Activated effector memory CD4-positive, alpha-beta T cell treated with Interleukin-2 at 50 U/mL for 16 hours (primary cell): ENCODE data around the gene BRIX1.

ENCODE experiments used
- DNase-seq: peaks from one replicate; pipeline ENCODE4 v3.0.0-alpha.2; 2020

The BRIX1 gene, protein sequence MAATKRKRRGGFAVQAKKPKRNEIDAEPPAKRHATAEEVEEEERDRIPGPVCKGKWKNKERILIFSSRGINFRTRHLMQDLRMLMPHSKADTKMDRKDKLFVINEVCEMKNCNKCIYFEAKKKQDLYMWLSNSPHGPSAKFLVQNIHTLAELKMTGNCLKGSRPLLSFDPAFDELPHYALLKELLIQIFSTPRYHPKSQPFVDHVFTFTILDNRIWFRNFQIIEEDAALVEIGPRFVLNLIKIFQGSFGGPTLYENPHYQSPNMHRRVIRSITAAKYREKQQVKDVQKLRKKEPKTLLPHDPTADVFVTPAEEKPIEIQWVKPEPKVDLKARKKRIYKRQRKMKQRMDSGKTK

DNA sequence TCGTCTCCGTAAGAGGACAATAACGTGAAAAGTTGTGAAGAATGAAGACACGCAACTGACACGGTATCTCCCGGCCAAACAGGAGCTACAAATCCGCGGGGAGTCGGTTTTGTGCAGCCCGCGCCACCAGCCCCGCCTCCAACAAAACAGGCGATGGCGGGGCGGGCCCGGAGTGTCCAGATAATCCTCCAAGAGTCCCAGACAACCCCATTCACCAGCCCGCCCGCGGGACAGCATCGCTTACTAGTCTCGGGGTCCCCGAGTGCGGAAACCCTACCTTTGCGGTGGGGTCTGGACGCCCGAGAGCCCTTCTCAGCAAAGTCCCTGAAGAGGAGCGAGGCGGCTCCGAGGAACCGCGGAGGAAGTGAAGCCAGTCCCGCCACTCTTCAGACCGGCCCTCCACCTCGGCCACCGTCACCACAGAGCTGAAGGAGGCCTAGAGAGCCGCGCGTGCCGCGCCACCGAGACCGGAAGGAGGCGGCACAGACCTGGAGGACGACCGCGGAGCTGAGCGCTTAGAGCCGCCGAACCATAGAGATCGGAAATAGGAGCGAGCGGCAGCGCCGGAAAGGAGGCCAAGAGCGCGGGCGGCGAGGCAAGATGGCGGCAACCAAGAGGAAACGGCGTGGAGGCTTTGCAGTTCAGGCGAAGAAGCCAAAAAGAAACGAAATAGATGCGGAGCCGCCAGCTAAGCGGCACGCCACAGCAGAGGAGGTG, at the start of gene BRIX1, which contains the start of gene RAD1:
BRIX1 (plus strand) TSS at position 573 of the 717 bp plus-strand sequence; CDS start at position 601, 28 bp downstream.
RAD1 (minus strand) TSS at position 366 of the 717 bp plus-strand sequence. CDS start 612 bp downstream, outside the sequence.
- DNase-seq: peak; percentile 91

DNA sequence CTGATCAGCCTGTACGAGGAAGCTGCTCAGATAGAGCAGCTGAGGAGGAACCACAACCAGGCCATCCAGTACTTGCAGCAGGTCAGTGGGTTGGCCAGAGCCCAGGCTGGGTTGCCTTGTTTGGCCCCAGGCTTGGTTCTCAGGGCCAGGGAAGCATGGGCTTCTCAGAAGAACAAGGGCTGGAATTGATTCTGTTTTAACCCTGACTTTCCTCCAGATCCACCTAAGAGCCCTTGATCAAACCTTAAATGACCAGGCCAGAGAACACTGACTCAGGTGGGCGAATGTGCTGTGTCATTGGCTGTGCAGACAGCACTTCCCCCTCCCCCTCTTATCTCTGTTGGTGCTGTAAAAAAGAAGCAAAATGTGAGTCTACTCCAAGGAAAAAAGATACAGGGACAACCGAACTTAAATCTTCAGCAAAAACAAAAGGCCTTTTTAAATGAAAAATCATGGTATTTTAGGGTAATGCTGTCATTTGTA, 48.5 kb upstream of the BRIX1 start:
- DNase-seq: no peak

DNA sequence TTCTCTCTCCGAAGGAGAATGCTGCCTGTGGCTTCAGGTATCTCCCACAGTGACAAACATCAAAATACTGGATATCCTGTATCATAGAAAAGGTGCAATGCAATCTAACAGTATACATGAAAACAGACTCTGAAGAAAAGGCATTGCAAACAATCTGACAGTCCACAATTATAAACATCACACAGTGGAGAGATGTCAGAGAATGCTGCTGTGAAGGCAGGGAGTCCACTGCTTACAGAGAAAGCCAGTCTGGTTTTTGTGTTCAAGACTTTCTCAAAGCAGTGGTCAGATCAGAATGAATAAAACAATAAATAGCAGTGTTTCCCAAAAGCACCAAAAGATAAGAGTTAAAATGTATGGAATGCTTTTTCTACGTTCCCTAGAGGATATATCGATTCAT, 47.9 kb upstream of the BRIX1 start:
- no peak for DNase-seq

DNA sequence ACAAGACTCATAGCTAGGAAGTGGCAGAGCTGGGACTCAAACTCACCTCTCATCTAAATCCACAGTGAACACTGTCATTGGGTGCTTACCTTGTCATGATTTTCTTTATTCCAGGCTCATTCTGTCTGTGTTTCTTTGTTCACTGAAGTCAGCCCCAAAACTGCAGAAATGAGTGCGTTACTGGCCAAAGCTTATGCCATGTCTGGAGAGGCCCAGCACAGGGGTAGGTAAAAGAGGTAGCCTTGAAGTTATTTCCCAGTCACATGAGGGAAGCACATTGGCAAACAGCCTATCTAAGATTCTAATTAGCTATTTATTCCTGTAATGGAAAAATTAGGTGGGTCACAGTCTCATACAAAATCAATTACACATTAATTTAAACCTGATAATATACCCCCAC, 46.7 kb upstream of the BRIX1 start:
- no peak for DNase-seq

DNA sequence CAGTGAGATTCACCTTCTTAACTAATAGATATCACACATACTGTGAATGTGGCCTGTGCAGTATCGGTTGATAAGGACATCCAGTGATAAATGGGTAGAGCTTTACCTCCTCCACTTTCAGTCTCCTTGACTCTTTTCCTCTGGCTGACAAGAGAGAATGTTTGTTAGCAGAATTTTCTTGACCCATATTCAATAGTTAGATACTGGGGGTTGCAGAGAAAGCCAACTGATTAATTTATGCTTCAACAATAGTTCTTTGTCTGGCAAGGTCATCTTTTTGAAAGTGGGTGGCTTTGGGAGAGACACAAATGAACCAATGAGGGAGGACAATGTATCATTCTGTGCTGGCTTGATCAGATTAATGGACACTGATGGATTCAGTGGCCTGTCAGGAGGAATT, 46.3 kb upstream of the BRIX1 start:
- DNase-seq: no peak

DNA sequence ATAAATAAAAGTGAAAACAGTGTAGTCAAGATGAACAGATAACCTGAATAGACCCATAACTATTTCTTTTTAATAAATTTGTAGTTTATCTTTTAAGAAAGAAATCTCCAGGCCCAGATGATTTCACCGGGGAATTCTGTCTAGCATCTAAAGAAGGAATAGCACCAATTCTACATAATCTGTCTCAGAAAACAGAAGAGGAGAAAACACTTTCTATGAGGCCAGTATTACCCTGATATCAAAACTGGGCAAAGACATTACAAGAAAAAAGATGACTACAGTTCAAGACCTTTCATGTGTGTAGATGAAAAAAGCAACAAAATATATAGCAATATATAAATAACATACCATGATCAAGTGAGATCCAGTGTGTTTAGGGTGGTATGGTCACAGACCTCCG, 45.1 kb upstream of the BRIX1 start:
- DNase-seq: no peak

DNA sequence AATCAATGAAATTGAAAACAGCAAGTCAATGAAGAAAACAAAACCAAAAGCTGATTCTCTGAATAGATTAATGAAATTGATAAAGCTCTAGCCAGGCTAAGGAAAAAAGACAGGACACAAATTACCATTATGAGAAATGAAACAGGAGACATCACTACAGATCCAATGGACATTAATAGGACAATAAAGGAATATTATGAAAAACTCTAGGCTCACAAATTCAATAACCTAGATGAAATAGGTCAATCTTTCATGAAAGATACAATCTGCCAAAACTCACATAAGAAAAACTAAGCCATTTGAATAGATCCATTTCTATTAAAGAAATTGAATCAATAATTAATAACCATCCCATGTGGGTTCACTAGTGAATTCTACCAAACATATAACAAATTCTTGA, 39.2 kb upstream of the BRIX1 start:
- no peak for DNase-seq

DNA sequence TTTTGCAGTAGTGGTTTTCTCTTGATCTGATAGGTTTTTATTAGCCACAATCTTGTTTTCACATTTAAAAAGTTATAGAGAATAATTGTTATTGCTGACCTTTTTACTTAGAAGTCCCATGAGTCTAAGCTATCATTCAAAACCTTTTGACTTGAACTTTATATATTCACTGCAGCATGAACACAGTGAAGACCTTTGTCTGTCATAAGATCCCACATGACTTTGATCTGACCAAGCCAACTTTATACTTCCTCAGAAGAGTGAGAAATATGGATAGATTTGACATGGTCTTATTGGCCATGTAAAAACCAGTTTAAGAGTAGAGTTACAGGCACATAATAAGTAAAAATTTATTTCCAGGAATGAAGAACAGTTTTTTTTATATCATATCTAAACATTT, 34.3 kb upstream of the BRIX1 start:
- DNase-seq: no peak

DNA sequence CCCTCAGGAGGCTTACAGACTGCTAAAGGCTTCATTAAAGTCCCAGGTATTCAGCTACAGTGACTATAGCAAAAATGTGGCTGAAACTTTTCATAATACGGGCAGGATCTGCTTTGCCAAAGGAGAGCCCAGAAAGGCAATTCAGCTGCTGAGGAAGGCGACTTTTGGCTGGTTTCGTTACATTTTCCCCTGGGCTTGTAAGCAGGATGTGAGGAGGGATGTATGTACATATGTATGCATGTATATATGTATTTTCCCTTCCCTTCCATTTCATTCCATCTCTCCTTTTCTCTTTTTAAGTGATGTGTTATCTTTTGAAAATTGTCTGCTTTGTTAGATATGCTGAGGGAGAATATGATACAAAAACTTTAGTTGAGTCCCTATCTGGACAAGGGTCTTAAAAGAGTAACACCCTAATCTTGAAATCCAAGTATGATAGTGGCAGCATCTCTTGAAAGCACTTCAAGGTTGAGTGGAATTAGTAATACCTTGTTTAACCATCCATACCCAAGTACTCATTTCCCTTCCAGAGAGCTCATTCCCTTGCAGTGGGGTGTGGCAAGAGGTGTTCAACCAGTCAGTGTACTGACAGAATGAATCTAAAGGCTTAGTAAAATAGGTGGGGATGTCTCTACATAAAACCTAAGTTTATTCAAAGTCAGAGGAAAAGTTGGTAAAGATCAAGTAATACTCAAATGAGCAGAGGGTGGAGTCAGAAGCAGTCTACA, 29.0 kb upstream of the BRIX1 start:
- DNase-seq: no peak

DNA sequence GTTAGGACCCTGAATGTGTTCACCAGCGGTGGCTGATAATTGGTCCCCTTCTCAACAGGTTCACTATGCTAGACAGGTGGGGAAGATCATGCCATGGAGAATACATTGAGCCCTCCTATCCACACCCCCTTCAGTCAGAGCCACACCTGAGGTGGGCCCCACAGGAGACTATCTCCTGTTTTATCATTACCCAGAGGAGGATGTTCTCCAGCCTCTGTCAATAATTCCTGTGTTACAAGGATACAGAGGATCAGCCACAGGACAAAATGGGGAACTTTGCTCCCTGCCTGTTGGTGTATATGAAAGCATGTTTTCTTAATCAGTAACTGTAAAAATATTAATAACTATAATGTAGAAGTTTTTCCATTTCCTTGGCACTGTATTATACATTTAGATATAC, 26.1 kb upstream of the BRIX1 start:
- DNase-seq: no peak

DNA sequence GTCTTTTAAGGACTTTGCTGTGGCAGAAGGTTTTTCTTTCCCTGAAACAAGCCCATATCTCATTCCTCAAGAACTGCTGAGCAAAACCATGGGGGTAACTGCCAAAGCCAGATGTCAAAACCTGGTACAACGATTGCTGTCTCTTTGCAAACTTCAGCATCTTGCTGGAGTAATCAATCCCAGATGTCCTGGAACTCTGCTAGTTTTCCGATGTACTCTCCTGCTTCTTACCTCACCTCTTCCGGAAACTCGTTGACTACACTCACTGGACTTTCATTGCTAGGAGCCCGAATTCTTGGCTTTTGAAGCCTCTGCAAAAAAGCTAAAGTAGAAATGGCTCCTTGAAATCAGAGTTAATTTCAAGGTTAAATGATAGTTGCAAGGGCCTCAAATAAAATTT, 23.5 kb upstream of the BRIX1 start:
- DNase-seq: no peak

DNA sequence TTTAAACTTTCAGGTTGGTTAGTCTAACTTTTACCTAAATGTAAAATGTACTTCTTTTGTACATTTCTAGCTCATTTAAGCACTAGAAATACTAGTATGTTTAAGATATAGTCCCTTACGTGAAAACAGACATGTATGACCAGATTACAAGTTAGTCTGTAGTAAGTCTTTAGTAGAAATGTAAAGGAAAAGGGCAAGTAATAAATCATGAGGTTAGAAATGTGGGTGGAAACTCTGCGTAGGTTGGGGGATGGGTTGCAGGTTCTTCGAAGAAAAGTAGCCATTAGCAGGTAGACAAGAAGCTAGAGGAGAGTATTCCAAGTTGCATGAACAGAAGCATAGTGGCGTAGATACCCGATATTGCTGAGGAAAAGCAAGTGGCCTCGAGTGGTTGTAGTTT, 23.1 kb upstream of the BRIX1 start:
- no peak for DNase-seq

DNA sequence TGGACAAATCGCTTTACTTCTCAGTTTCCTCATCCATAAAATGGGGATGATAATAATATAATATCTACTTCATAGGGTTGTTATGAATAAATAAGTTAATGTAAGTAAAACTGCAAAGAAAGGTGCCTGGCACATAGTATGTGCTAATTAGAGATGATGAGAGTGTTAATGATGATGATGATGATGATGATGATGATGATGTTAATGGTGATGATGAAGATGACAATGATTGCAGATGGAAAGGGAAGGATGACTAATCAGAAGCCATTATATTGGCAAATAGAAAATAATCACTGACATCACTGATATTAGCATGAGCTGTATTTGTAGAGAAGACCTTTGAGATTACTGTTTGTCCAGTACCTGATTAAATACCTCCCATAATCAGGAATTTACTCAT, 20.8 kb upstream of the BRIX1 start:
- DNase-seq: no peak

DNA sequence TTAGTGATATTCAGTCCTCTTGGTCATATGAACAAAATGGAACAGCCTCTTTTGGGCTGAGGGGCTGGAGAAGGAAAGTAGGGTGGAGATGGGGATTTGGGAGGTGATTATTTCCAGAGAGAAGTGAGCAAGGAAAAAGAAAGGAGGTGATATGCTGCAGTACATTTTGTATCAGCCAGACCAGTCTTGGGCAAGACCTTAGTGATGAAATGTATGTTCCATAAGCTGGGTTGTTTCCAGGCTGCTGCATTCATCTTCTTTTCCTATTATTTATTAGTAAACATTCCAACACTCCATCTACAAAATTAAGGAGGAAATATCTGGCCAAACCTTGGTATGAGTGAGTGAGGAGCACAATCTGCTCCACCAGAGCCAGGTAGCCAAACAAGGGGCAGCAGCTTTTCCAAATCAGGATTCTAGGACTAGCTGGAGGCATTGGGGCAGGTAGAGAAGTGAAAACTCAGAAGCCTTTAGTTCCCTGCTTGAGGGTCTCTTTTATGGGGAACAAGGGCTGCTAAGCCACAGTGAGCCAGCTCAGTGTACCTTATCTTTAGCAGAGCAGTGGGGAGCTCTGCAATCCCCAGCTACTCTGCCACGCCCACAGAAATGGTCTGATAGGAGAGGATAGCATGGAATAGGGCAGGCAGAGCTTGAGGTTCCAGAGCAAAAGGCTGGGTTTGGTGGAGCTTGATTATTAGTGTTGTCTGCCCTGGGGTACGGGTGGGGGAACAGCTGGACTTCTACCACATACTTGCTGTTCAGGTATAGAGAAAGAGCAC, 19.7 kb upstream of the BRIX1 start:
- no peak for DNase-seq

DNA sequence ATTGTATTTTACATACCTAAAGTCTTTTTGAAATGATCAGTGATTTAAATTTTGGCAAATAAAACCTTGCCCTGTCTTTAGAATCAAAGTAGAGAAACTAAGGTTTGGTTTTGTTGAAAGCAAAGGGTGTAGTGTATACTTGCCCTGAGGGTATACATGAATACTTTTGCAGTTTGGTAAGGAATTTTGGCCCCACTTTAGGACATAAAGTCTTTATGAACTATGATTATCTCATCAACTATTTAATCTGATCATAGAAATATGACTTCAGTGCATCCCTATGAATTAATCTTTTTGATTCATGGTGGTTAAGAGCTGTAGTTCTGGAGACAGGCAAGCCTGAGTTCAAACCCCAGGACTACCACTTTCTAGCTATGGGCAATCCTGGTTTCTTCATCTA, 17.9 kb upstream of the BRIX1 start:
- no peak for DNase-seq

DNA sequence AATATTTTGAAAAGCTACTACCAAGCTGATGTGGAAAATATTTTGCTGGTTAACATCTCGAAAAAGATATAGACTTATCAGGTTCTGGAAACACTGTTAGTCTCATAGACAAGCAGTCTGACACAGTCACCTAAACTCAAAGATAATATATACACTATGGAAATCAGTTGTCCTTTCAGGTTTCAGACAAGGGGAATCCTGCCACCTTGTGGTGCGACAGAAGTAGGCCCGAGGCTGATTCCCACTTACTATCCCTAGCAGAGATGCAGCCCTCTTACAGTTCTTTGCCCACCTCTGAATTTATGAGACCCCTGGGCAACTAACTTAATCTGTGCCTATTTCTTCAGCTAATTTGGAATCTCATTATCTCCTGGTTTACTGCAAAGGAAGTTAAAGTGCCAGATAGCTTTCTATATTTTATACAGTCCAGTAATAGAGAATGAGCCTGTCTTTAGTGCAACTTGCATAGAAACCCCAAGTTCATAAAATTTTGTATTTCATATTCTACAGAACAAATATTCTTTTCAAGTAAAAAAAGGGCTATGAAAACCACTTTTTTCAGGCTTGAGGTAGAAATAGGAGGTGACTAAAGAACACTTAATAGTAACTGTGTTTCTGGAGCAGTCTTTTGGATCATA, 17.1 kb upstream of the BRIX1 start:
- DNase-seq: peak; percentile 29

DNA sequence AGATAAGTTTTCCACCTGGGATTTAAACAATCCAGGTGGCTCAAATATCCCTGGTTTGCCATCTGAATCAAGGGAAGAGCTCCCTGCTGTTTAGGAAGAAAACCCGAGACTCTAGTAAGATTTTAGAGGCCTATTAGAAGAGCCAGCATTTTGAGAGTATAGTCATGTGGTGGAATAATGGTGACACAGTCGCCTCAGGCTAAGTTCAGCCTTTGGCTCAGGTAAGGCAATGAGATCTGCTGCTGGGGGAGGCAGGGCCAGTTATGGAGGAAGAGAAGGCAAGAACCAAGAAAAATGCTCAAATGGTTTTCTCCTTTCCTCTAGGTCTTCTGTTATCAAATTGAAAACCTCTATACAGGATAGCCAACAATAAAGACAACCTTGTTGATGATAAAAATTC, 16.4 kb upstream of the BRIX1 start:
- no peak for DNase-seq

DNA sequence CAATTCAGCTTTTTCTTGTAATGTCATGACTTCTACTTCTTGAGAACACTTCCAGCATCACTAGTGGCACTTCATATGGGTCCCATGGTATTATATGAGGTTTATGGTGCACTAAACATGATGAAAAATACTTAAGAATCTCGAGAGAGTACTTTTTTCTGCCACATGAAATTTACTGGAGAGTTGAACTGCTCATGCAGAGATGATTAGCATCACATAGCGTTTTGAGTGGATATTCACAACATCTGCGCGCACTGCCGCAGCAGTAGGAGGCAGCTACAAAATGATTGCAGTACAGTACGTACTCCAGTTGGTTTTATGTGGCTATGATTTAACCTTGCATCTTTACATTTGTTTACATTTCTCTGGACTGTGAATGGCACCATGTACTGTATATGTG, 14.9 kb upstream of the BRIX1 start:
- no peak for DNase-seq

DNA sequence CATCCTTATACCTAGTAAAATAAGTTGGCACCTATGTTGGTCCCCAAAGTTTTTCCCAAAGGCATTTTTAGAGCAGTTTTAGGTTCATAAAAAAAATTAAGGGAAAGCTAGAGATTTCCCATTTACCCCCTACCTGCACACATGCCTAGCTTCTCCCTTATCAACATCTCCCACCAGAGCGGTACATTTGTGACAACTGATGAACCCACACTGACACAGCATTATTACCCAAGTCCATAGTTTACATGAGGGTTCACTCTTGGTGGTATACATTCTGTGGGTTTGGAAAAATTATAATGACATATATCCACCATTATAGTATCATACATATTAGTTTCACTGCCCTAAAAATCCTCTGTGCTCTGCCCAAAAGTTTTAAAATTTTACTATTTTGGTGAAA, 12.3 kb upstream of the BRIX1 start:
- DNase-seq: no peak

DNA sequence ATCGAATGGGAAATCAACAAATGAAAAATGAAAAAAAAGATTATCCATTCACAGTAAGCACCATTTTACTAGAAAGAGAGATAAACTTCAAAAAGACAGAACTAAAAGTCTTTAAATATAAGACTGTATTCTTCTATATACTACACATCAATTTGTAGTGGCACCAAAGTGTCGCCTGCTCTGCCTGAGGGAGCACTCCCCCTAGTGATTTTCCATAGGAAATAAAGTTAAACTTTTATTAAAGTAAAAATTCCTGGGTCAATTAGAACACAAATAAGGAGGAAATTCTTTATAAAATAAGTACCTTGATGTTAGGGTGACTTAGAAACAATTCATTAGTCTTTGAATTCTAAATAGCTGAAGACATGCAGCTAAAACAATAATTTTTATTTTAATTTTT, 9.9 kb upstream of the BRIX1 start:
- DNase-seq: no peak

DNA sequence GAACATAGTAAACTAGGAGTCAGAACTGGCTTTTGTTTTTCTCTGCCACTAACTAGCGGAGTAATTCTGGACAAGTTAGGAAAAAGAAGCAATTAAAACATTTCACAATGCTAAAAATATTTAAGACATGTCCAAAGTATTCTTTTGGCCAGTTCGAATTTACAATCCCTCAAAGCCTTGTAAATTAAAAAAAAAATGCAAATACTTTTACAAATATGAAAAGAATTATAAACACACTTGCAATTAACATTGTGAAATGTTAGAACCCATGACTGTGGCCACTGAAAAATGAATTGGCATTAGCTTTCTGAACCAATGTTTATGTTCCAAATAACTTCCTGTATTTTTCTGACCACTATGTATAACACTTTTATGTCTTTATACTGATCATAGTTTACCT, 2.4 kb upstream of the BRIX1 start:
- DNase-seq: no peak

DNA sequence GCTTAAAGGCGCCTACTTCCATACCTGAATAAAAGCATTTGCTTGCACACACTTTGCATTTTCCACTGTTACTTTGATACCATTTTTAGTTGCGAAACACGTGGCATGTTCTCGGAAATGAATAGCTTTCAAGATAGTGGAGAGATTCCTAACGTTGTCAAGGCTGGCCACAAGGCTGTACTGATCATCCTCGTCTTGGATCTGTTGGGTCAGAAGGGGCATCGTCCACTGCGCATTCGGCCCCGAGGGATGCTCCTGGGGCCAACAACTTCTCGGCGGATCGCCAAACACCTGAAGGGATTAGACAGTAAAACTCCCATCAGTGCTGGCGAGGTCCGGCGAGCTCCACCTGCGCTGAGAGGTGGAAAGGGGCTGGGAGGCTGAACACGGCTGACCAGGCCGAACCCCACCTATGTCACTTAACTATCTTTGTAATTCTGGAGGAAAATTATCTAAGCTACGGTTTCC, 806 bp upstream of the BRIX1 start:
- no peak for DNase-seq
